DOHH2 (cell line): ENCODE data around the gene GATC.
A peak's percentile ranks its signal among the peaks of the same experiment; 100 is the strongest.

Experiments used
- H3F3A ChIP-seq: fragments of 200-600 bp; sonication (generic), shearing (Covaris generic); 2 replicates; pipeline ENCODE4 v1.6.0; 2016; ENCODE audit warnings: antibody characterized with exemption, mild to moderate bottlenecking; ENCODE audit not compliant: control insufficient read depth, insufficient read depth
- H3K27ac ChIP-seq: fragments of 200-600 bp; sonication (generic); 2 replicates; pipeline ENCODE4 v1.5.1; 2014; ENCODE audit warnings: low read depth, mild to moderate bottlenecking, low read length, moderate library complexity
- H3K27me3 ChIP-seq: fragments of 200-600 bp; sonication (generic); 2 replicates; pipeline ENCODE4 v1.6.1; 2014; ENCODE audit warnings: mild to moderate bottlenecking, low read length, mixed read lengths; ENCODE audit not compliant: control insufficient read depth
- H3K36me3 ChIP-seq: fragments of 200-600 bp; sonication (generic); 2 replicates; pipeline ENCODE4 v1.6.1; 2014; ENCODE audit warnings: mild to moderate bottlenecking, low read length, moderate library complexity, mixed read lengths; ENCODE audit not compliant: control insufficient read depth
- H3K4me1 ChIP-seq: fragments of 200-600 bp; sonication (generic); 2 replicates; pipeline ENCODE4 v1.6.1; 2014; ENCODE audit warnings: mild to moderate bottlenecking, low read length, mixed read lengths; ENCODE audit not compliant: control insufficient read depth
- H3K4me2 ChIP-seq: fragments of 200-600 bp; sonication (generic); 2 replicates; pipeline ENCODE4 v1.6.0; 2014; ENCODE audit warnings: mild to moderate bottlenecking, low read length, moderate library complexity
- H3K4me3 ChIP-seq: fragments of 200-600 bp; sonication (generic); 2 replicates; pipeline ENCODE4 v1.5.1; 2014; ENCODE audit warnings: mild to moderate bottlenecking, low read length, mixed read lengths
- H3K79me2 ChIP-seq: fragments of 200-600 bp; sonication (generic); 2 replicates; pipeline ENCODE4 v1.6.1; 2014; ENCODE audit warnings: mild to moderate bottlenecking, low read length, mixed read lengths; ENCODE audit not compliant: control insufficient read depth
- H3K9me2 ChIP-seq: fragments of 200-600 bp; sonication (generic); replicated peaks from 2 replicates; pipeline ENCODE4 v1.6.1; 2014; ENCODE audit warnings: mild to moderate bottlenecking, low read length, mixed read lengths; ENCODE audit not compliant: control insufficient read depth
- H3K9me3 ChIP-seq: fragments of 200-600 bp; sonication (generic); 2 replicates; pipeline ENCODE4 v1.6.1; 2014; ENCODE audit warnings: antibody characterized with exemption, low read length, mixed read lengths; ENCODE audit not compliant: control insufficient read depth, insufficient read depth
- H4K20me1 ChIP-seq: fragments of 200-600 bp; sonication (generic); 2 replicates; pipeline ENCODE4 v1.6.0; 2014; ENCODE audit warnings: low read depth, mild to moderate bottlenecking, antibody characterized with exemption, low read length, moderate library complexity; ENCODE audit not compliant: control insufficient read depth, insufficient read depth
- EZH2phosphoT487 ChIP-seq: fragments of 200-600 bp; sonication (generic); IDR thresholded peaks from 2 replicates; pipeline ENCODE4 v1.6.1; 2017; ENCODE audit warnings: borderline replicate concordance, mild to moderate bottlenecking, antibody characterized with exemption, low read length, moderate library complexity, mixed read lengths
- TF ChIP-seq, protein P1 (sequence below): fragments of 200-600 bp; sonication (generic); IDR thresholded peaks from one replicate; pipeline ENCODE4 v1.5.1; 2014; ENCODE audit warnings: antibody characterized with exemption, mild to moderate bottlenecking, low read depth, low read length; ENCODE audit not compliant: poor library complexity, severe bottlenecking

Gene GATC

GRCh38 chr12:120445911-120446843, at the start of gene GATC, which contains the start of gene TRIAP1:
Gene GATC (plus strand): TSS chr12:120446444. CDS start chr12:120446481, 37 bp downstream.
Gene TRIAP1 (minus strand): TSS chr12:120446384. CDS start chr12:120446372, 12 bp downstream.
- H3K36me3 ChIP-seq: peaks cover 70% of the 10 kb centered on the region
- H3K79me2 ChIP-seq: peaks cover 92% of the 10 kb centered on the region

DNA sequence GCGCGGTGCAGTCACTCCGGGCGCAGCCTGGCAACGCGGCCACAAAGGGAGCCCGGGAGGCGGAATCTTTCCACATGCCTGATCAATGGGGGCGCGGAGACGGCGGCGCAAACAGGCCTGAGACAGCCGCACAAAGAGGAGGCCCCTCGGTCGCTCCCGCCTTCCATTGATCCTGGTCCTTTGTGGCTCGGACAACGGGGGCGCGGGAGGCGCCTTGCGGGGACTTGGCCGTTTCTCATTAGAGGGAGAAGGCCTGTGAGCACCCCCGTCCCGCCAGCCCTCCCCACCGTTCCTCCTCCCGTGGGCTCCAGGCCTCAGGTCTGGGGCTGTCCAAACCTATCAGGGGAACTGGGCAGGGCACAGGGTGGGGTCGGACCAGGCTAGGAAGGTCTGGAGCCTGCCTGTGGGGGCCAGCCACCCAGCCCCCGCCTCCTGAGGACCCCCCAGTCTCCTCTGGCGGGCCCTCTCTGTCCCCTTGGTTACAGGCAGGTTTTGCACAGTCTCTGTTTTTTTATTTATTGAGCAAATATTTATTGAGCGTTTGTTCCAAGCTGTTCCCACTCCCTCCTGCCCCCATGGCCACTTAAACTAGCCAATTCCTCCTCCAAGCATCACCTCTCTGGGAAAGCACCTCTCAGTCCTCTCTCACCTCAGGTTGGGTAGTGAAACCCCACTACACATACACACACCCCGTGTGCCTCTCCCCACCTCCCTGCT, 48.3 kb upstream of the GATC start:
- no peak overlapping the region for H3K4me2 ChIP-seq
- H4K20me1 ChIP-seq: no peaks in the 10 kb centered on the region

More at GRCh38 chr12:120445911-120446843, at the start of gene GATC, which contains the start of gene TRIAP1:
- H3K27me3 ChIP-seq: no peaks in the 10 kb centered on the region
- H3F3A ChIP-seq: peaks cover 13% of the 10 kb centered on the region
- peak within 1 kb of the TSS; percentile 78 for H3K4me2 ChIP-seq
- no peak for TF ChIP-seq EZH2phosphoT487
- TF ChIP-seq, protein P1, sequence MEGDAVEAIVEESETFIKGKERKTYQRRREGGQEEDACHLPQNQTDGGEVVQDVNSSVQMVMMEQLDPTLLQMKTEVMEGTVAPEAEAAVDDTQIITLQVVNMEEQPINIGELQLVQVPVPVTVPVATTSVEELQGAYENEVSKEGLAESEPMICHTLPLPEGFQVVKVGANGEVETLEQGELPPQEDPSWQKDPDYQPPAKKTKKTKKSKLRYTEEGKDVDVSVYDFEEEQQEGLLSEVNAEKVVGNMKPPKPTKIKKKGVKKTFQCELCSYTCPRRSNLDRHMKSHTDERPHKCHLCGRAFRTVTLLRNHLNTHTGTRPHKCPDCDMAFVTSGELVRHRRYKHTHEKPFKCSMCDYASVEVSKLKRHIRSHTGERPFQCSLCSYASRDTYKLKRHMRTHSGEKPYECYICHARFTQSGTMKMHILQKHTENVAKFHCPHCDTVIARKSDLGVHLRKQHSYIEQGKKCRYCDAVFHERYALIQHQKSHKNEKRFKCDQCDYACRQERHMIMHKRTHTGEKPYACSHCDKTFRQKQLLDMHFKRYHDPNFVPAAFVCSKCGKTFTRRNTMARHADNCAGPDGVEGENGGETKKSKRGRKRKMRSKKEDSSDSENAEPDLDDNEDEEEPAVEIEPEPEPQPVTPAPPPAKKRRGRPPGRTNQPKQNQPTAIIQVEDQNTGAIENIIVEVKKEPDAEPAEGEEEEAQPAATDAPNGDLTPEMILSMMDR: no peak
- no peaks in the 10 kb centered on the region for H3K9me2 ChIP-seq
- peak within 1 kb of the TSS; percentile 97 for H3K4me3 ChIP-seq
- no peaks in the 10 kb centered on the region for H3K9me3 ChIP-seq
- peak within 1 kb of the TSS; percentile 69 for H3K27ac ChIP-seq
- no peaks in the 10 kb centered on the region for H4K20me1 ChIP-seq
- H3K4me1 ChIP-seq: peaks cover 33% of the 10 kb centered on the region

DNA sequence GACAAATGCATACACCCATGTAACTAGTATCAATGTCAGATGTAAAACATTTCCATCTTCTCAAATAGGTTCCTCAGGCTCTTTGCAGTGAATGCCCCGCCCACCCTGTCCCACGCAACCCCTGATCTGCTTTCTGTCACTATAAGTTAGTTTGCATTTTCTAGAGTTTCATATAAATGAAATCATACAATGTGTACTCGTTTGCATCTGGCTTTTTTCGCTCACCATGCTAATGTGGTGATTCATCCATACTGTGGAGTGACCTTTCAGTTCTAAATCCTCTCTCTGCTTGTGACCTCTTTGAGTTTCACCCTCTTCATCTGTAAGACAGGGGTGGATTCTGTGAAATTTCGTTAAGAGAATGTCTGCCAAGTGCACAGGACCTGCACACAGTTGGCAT, 46.7 kb upstream of the GATC start:
- Histone ChIP-seq H3K36me3 (no peaks in the 10 kb centered on the region), H3K4me3 (no peak overlapping the region), H4K20me1 (no peaks in the 10 kb centered on the region), H3K9me2 (no peaks in the 10 kb centered on the region), H3K4me1 (no peaks in the 10 kb centered on the region), H3F3A (no peaks in the 10 kb centered on the region), H3K9me3 (no peaks in the 10 kb centered on the region), H3K4me2 (no peak overlapping the region), H3K27me3 (peaks cover 5% of the 10 kb centered on the region; the same call in 1 of the 2 replicates), H3K79me2 (no peaks in the 10 kb centered on the region), H3K27ac (no peak overlapping the region)
- TF ChIP-seq EZH2phosphoT487: no peak

More for the DNA sequence above, 48.3 kb upstream of the GATC start:
- Histone ChIP-seq H3K79me2 (no peaks in the 10 kb centered on the region), H3K4me1 (no peaks in the 10 kb centered on the region), H3K27ac (no peak overlapping the region), H3F3A (no peaks in the 10 kb centered on the region), H3K36me3 (no peaks in the 10 kb centered on the region), H3K9me3 (no peaks in the 10 kb centered on the region), H3K27me3 (peaks cover 10% of the 10 kb centered on the region; the same call in 1 of the 2 replicates), H3K4me3 (no peak overlapping the region), H3K9me2 (no peaks in the 10 kb centered on the region)
- TF ChIP-seq EZH2phosphoT487: no peak
- TF ChIP-seq, protein P1: no peak
